Thyroid gland (tissue), 4 donors: ENCODE measurements around the gene TLDC2.

ENCODE experiments used
- POLR2A ChIP-seq, 2 donors: fragments of 450-650 bp; IDR thresholded peaks; one replicate each; pipeline ENCODE4 v1.6.1; 2017; ENCODE audit warnings: antibody characterized with exemption in 2 of 2, mild to moderate bottlenecking in 2 of 2, moderate library complexity in 1 of 2
- TF ChIP-seq, protein P1 (sequence below), 6 experiments: fragments of 200-600 bp in 3 of 6; fragments of 450-650 bp in 3 of 6; sonication (generic) in 3 of 6; IDR thresholded peaks; one replicate each; pipeline ENCODE4 v1.5.1; 2016 to 2019; ENCODE audit warnings: antibody characterized with exemption in 6 of 6, mild to moderate bottlenecking in 2 of 6, inconsistent platforms in 1 of 6, moderate library complexity in 1 of 6

DNA sequence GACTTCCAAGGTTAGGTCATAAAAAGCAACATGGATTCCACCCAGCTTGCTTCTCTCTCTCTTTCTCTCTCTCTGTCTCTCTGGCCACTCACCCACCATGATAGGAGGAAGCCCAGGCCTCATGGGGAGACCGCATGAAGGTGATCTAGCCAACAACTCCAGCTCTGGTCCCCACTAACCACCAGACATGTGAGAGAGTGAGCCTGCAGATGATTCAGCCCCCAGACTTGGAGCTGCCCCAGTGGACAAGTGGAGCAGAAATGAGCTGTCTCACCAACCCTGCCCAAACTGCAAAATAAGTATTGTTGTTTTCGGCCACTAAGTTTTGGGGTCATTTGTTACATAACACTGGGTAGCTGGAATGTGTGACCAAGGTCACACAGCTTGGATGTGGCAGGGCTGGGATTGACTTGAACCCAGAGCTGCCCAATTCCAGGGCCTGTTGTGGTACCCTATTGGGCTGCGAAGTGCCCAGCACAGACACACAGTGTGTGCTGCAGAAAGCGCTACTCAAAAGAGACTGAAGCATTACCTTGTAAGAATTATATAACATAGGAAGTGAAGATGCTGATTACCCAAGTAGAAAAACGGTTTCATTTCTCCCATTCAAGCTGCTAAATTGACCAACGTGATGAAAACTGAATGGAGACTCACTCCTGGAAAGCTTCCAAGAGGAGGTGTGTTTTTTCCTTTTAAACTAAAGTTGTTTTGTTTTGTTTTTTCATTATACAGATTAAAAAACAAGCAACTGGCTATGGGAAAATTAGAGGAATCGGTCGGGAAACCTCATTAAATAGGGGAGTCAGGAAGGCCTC lies 9.1 kb upstream of the TLDC2 start:
- TF ChIP-seq, protein P1, sequence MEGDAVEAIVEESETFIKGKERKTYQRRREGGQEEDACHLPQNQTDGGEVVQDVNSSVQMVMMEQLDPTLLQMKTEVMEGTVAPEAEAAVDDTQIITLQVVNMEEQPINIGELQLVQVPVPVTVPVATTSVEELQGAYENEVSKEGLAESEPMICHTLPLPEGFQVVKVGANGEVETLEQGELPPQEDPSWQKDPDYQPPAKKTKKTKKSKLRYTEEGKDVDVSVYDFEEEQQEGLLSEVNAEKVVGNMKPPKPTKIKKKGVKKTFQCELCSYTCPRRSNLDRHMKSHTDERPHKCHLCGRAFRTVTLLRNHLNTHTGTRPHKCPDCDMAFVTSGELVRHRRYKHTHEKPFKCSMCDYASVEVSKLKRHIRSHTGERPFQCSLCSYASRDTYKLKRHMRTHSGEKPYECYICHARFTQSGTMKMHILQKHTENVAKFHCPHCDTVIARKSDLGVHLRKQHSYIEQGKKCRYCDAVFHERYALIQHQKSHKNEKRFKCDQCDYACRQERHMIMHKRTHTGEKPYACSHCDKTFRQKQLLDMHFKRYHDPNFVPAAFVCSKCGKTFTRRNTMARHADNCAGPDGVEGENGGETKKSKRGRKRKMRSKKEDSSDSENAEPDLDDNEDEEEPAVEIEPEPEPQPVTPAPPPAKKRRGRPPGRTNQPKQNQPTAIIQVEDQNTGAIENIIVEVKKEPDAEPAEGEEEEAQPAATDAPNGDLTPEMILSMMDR (IDR thresholded peaks at IDR 0.05), result no peak
- no peak for TF ChIP-seq POLR2A (IDR thresholded peaks at IDR 0.05)
